Hepatocyte (in vitro differentiated cells): Measurements from ENCODE around the gene UBTD1.

Experiments used
- EZH2 ChIP-seq: fragments of 200-600 bp; sonication (generic); IDR thresholded peaks from 2 replicates; pipeline ENCODE4 v1.6.1; 2016; ENCODE audit warnings: antibody characterized with exemption, mild to moderate bottlenecking, borderline replicate concordance
- TF ChIP-seq, protein P1 (sequence below): fragments of 200-600 bp; sonication (generic); IDR thresholded peaks from 2 replicates; pipeline ENCODE4 v1.5.1; 2016; ENCODE audit warnings: antibody characterized with exemption, mild to moderate bottlenecking; ENCODE audit not compliant: poor library complexity

GRCh38 chr10:97497572-97498075 lies 1.1 kb upstream of the UBTD1 start:
- TF ChIP-seq, protein P1, sequence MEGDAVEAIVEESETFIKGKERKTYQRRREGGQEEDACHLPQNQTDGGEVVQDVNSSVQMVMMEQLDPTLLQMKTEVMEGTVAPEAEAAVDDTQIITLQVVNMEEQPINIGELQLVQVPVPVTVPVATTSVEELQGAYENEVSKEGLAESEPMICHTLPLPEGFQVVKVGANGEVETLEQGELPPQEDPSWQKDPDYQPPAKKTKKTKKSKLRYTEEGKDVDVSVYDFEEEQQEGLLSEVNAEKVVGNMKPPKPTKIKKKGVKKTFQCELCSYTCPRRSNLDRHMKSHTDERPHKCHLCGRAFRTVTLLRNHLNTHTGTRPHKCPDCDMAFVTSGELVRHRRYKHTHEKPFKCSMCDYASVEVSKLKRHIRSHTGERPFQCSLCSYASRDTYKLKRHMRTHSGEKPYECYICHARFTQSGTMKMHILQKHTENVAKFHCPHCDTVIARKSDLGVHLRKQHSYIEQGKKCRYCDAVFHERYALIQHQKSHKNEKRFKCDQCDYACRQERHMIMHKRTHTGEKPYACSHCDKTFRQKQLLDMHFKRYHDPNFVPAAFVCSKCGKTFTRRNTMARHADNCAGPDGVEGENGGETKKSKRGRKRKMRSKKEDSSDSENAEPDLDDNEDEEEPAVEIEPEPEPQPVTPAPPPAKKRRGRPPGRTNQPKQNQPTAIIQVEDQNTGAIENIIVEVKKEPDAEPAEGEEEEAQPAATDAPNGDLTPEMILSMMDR: no peak
- no peak for TF ChIP-seq EZH2
